Neuronal stem cell (in vitro differentiated cells): ENCODE data around the gene ZNF785.

Experiments used
- DNase-seq: peaks from one replicate; pipeline ENCODE4 v3.0.0-alpha.2; 2013; ENCODE audit warnings: low spot score
- H2AFZ ChIP-seq: one replicate; pipeline ENCODE4 v1.6.1; 2013; ENCODE audit warnings: mild to moderate bottlenecking, low read length, inconsistent platforms
- H2AK5ac ChIP-seq: 2 replicates; pipeline ENCODE4 v1.6.1; 2013; ENCODE audit warnings: low read depth, mild to moderate bottlenecking, inconsistent platforms, low read length, moderate library complexity, mixed read lengths
- H2BK120ac ChIP-seq: 2 replicates; pipeline ENCODE4 v1.6.1; 2013; ENCODE audit warnings: low read depth, mild to moderate bottlenecking, inconsistent platforms, low read length, moderate library complexity, mixed read lengths
- H2BK12ac ChIP-seq: one replicate; pipeline ENCODE4 v1.6.1; 2013; ENCODE audit warnings: low read length, inconsistent platforms
- H2BK15ac ChIP-seq: 2 replicates; pipeline ENCODE4 v1.6.1; 2013; ENCODE audit warnings: mild to moderate bottlenecking, low read length, inconsistent platforms, mixed read lengths
- H2BK5ac ChIP-seq: one replicate; pipeline ENCODE4 v1.6.1; 2013; ENCODE audit warnings: inconsistent platforms, mild to moderate bottlenecking, low read length, moderate library complexity
- H3K14ac ChIP-seq: one replicate; pipeline ENCODE4 v1.6.1; 2013; ENCODE audit warnings: low read length, inconsistent platforms
- H3K18ac ChIP-seq: 2 replicates; pipeline ENCODE4 v1.6.1; 2013; ENCODE audit warnings: low read length, inconsistent platforms
- H3K23ac ChIP-seq: 2 replicates; pipeline ENCODE4 v1.6.1; 2013; ENCODE audit warnings: low read depth, mild to moderate bottlenecking, mixed read lengths, low read length, inconsistent platforms; ENCODE audit not compliant: poor library complexity
- H3K27ac ChIP-seq: replicated peaks from 3 replicates; pipeline ENCODE4 v1.5.1; 2013; ENCODE audit warnings: low read length, inconsistent platforms
- H3K27me3 ChIP-seq, 3 experiments: 2 replicates each; pipeline ENCODE4 v1.6.1; 2013; ENCODE audit warnings: low read length in 3 of 3, mild to moderate bottlenecking in 2 of 3, inconsistent platforms in 1 of 3, low read depth in 1 of 3, mixed read lengths in 1 of 3, moderate library complexity in 1 of 3; ENCODE audit not compliant: control insufficient read depth in 3 of 3, insufficient read depth in 3 of 3
- H3K36me3 ChIP-seq, 2 donors: replicated peaks in 1 of 2; 2 replicates each; pipeline ENCODE4 v1.6.1; 2013; ENCODE audit warnings: low read length in 2 of 2; ENCODE audit not compliant: control insufficient read depth in 2 of 2, insufficient read depth in 2 of 2
- H3K4ac ChIP-seq: 2 replicates; pipeline ENCODE4 v1.6.1; 2013; ENCODE audit warnings: inconsistent platforms, mild to moderate bottlenecking, low read length, moderate library complexity
- H3K4me1 ChIP-seq, 2 donors: 1 replicate in 1 of 2; 2 replicates in 1 of 2; pipeline ENCODE4 v1.6.1; 2013; ENCODE audit warnings: low read length in 2 of 2, low read depth in 1 of 2; ENCODE audit not compliant: control insufficient read depth in 2 of 2, insufficient read depth in 1 of 2
- H3K4me2 ChIP-seq: one replicate; pipeline ENCODE4 v1.6.1; 2013; ENCODE audit warnings: mild to moderate bottlenecking, low read length, inconsistent platforms; ENCODE audit not compliant: insufficient read depth, poor library complexity, severe bottlenecking
- H3K4me3 ChIP-seq, 2 donors: 2 replicates each; pipeline ENCODE4 v1.5.1; 2013; ENCODE audit warnings: low read length in 2 of 2, mild to moderate bottlenecking in 2 of 2, inconsistent platforms in 1 of 2, moderate library complexity in 1 of 2
- H3K79me1 ChIP-seq: one replicate; pipeline ENCODE4 v1.6.1; 2013; ENCODE audit warnings: low read depth, mild to moderate bottlenecking, inconsistent platforms, low read length, moderate library complexity
- H3K9ac ChIP-seq: one replicate; pipeline ENCODE4 v1.6.1; 2013; ENCODE audit warnings: mild to moderate bottlenecking, low read depth, low read length, inconsistent platforms; ENCODE audit not compliant: poor library complexity
- H3K9me3 ChIP-seq, 2 donors: replicated peaks in 1 of 2; 2 replicates each; pipeline versions ENCODE3 to v1.6.1; 2013; ENCODE audit warnings: low read length in 2 of 2, mild to moderate bottlenecking in 2 of 2, inconsistent platforms in 1 of 2, low read depth in 1 of 2, mixed read lengths in 1 of 2, moderate library complexity in 1 of 2; ENCODE audit not compliant: control insufficient read depth in 2 of 2, insufficient read depth in 1 of 2
- H4K8ac ChIP-seq: one replicate; pipeline ENCODE4 v1.6.1; 2013; ENCODE audit warnings: low read depth, mild to moderate bottlenecking, inconsistent platforms, low read length, moderate library complexity
- H4K91ac ChIP-seq: one replicate; pipeline ENCODE4 v1.6.1; 2013; ENCODE audit warnings: low read length, low read depth, mild to moderate bottlenecking, inconsistent platforms; ENCODE audit not compliant: poor library complexity
- WGBS, 2 donors: extraction: QIAGEN DNeasy Blood & Tissue Kit; methylation state at CpG; one replicate each; pipeline ENCODE4 v1.1.7; 2013; ENCODE audit warnings: missing lambda C conversion rate in 2 of 2, mixed read lengths in 1 of 2; ENCODE audit not compliant: insufficient read length in 2 of 2, insufficient replicate concordance in 1 of 2; ENCODE audit errors: extremely low coverage in 2 of 2; 5-methylcytosine and 5-hydroxymethylcytosine counted together

The ZNF785 gene

DNA sequence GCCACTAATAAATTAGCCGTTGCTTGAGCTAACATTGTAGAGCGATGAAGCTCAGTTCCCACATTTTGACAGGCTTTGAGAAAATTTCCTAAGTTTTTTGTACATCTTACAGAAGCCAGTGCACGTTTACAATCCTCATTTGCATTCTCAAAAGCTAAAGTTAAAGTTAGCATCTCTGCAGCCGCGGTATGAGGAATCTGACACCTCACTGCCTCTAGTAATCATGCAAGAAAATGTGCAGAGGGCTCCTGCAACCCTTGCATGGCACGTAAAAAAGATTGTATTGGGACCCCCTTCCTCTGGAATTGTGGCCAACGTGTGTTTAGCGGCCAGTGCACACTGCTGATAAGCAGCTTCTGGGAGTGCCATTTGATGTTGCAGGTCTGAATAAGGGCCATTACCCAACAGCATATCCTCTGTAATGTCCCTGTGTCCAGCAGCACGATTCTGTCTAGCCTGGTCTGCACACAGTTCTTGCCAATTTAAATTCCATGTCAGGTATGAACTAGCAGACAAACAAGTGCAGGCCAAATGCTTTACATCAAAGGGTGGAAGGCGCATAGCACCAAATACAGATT lies 37.0 kb upstream of the ZNF785 start:
- DNase-seq, result no peak
- no peak overlapping the region for H2BK15ac ChIP-seq
- no CpG with 5 or more reads among the region's 10 CpGs for WGBS, 2 donors
- H3K27me3 ChIP-seq, result peaks cover 0 to 24% (median 0%) of the 10 kb centered on the region in 3 experiments
- no peak overlapping the region for H3K4ac ChIP-seq
- H2BK12ac ChIP-seq, result no peak overlapping the region
- no peak overlapping the region for H2BK120ac ChIP-seq
- no peak overlapping the region for H2BK5ac ChIP-seq
- H2AFZ ChIP-seq, result peak overlapping the region; percentile 47
- no peak overlapping the region for H3K18ac ChIP-seq
- H3K4me2 ChIP-seq, result no peak overlapping the region
- H4K8ac ChIP-seq, result no peak overlapping the region
- peaks cover 0 to 7% of the 10 kb centered on the region in 2 donors for H3K4me1 ChIP-seq
- no peaks in the 10 kb centered on the region for H3K79me1 ChIP-seq
- no peak overlapping the region for H4K91ac ChIP-seq
- H3K27ac ChIP-seq, result no peak overlapping the region
- H3K14ac ChIP-seq, result no peak overlapping the region
- H3K4me3 ChIP-seq, result no peak overlapping the region
- H3K36me3 ChIP-seq, result no peaks in the 10 kb centered on the region
- H3K9me3 ChIP-seq, result peaks cover 3 to 19% of the 10 kb centered on the region in 2 donors
- no peak overlapping the region for H2AK5ac ChIP-seq
- no peak overlapping the region for H3K9ac ChIP-seq
- H3K23ac ChIP-seq, result no peak overlapping the region

DNA sequence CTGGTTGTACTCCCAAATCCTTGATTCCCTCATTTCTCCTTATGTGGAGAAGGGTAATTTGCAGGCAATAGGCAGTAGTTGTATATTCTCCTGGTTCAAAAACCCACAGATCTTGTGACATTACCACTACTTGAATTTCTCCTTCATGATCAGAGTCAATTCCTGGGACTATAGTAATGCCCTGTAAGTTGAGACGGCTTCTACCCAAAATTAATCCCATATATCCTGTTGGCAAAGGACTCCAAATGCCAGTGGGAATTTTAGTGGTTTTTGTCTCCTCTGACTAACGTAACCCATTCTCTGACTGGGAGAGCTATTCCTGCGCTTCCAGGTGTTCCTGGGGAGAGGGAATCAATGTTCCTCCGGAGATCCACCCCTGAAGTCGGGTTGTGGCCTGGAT lies 36.3 kb upstream of the ZNF785 start:
- Histone ChIP-seq H3K9me3 (peaks cover 3 to 19% of the 10 kb centered on the region in 2 donors), H3K79me1 (no peaks in the 10 kb centered on the region), H3K9ac (no peak overlapping the region), H3K14ac (no peak overlapping the region), H3K27me3 (peaks cover 0 to 24% (median 0%) of the 10 kb centered on the region in 3 experiments), H2AFZ (no peak overlapping the region), H3K27ac (no peak overlapping the region), H3K36me3 (no peaks in the 10 kb centered on the region), H2BK15ac (no peak overlapping the region), H3K18ac (no peak overlapping the region), H2BK120ac (no peak overlapping the region), H3K4me1 (peaks cover 0 to 7% of the 10 kb centered on the region in 2 donors), H3K4me2 (no peak overlapping the region), H4K91ac (no peak overlapping the region), H2BK5ac (no peak overlapping the region), H4K8ac (no peak overlapping the region), H2BK12ac (no peak overlapping the region), H3K4ac (no peak overlapping the region), H2AK5ac (no peak overlapping the region), H3K23ac (no peak overlapping the region), H3K4me3 (no peak overlapping the region)
- DNase-seq, result no peak
- WGBS, 2 donors, result no CpG with 5 or more reads among the region's 5 CpGs

DNA sequence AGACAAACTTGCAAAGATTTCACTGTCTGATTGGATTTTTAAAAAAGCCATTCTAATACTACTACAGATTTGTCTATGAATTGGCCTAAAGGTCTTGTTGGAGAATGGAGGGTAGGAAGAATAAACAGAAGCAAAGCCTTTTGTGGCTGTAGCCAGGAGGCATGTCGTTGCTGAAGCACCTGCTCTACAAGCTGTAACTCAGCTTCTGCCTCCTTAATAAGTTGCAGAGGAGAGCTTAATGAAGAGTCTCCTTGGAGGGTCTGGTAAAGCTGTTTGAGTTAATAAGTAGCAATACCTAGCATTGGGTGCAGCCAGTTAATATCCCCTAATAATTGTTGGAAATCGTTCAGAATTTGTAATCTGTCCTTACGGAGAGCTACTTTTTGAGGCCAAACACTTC lies 34.7 kb upstream of the ZNF785 start:
- DNase-seq, result no peak
- no peak overlapping the region for H3K4me2 ChIP-seq
- H2BK5ac ChIP-seq, result no peak overlapping the region
- peaks cover 0 to 24% (median 0%) of the 10 kb centered on the region in 3 experiments for H3K27me3 ChIP-seq
- no peak overlapping the region for H2BK15ac ChIP-seq
- H3K4ac ChIP-seq, result no peak overlapping the region
- H2BK12ac ChIP-seq, result no peak overlapping the region
- H3K27ac ChIP-seq, result no peak overlapping the region
- no peaks in the 10 kb centered on the region for H3K79me1 ChIP-seq
- H3K14ac ChIP-seq, result no peak overlapping the region
- no peak overlapping the region for H2AK5ac ChIP-seq
- no peak overlapping the region for H3K9ac ChIP-seq
- H3K4me1 ChIP-seq, result peaks cover 1 to 7% of the 10 kb centered on the region in 2 donors
- no peak overlapping the region for H2AFZ ChIP-seq
- H4K91ac ChIP-seq, result no peak overlapping the region
- peaks cover 5 to 24% of the 10 kb centered on the region in 2 donors for H3K9me3 ChIP-seq
- no peak overlapping the region for H4K8ac ChIP-seq
- no peak overlapping the region for H2BK120ac ChIP-seq
- H3K18ac ChIP-seq, result no peak overlapping the region
- no CpG with 5 or more reads among the region's 3 CpGs for WGBS, 2 donors
- H3K23ac ChIP-seq, result no peak overlapping the region
- H3K4me3 ChIP-seq, result no peak overlapping the region
- H3K36me3 ChIP-seq, result no peaks in the 10 kb centered on the region

DNA sequence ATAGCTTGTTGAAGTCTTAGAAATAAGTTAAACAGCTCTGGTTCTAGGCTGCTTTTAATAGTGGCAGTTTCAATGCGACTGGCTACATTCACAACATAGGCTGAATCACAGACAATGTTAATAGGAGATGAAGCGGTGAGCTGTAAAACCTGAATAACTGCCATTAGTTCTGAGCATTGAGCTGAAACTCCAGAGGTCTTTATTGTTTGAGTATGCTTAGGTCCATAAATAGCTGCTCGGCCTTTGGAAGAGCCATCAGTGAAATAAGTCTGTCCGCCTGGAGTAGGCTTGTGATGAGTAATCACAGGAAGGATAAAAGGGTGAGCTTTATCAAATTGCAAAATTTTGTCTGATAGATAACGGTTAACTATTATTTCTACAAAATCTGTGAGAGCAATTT lies 34.1 kb upstream of the ZNF785 start:
- Histone ChIP-seq H2AFZ (no peak overlapping the region), H3K23ac (no peak overlapping the region), H4K8ac (no peak overlapping the region), H3K79me1 (no peaks in the 10 kb centered on the region), H2BK5ac (no peak overlapping the region), H3K18ac (no peak overlapping the region), H2BK12ac (no peak overlapping the region), H3K27ac (no peak overlapping the region), H3K4me3 (no peak overlapping the region), H3K36me3 (no peaks in the 10 kb centered on the region), H3K9ac (no peak overlapping the region), H3K4ac (no peak overlapping the region), H2BK15ac (no peak overlapping the region), H3K14ac (no peak overlapping the region), H4K91ac (no peak overlapping the region), H3K9me3 (peaks cover 5 to 24% of the 10 kb centered on the region in 2 donors), H2AK5ac (no peak overlapping the region), H3K4me1 (peaks cover 1 to 7% of the 10 kb centered on the region in 2 donors), H3K4me2 (no peak overlapping the region), H2BK120ac (no peak overlapping the region), H3K27me3 (peaks cover 0 to 24% (median 0%) of the 10 kb centered on the region in 3 experiments)
- no peak for DNase-seq
- WGBS, 2 donors, result no CpG with 5 or more reads among the region's 5 CpGs
